GM18499 (cell line): ENCODE data around the gene LOC101059915.
"Not testable (repeated sequence)": the region's sequence is repeated elsewhere in the genome, so short reads cannot be mapped to it uniquely, and the experiment has no call there.

Source experiments
- ATAC-seq: cut with Tn5 transposase; IDR thresholded peaks from one replicate; pipeline ENCODE4 v1.9.1; 2021; ENCODE audit warnings: moderate number of reproducible peaks; ENCODE audit not compliant: insufficient read depth, unreplicated experiment

LOC101059915 gene

DNA sequence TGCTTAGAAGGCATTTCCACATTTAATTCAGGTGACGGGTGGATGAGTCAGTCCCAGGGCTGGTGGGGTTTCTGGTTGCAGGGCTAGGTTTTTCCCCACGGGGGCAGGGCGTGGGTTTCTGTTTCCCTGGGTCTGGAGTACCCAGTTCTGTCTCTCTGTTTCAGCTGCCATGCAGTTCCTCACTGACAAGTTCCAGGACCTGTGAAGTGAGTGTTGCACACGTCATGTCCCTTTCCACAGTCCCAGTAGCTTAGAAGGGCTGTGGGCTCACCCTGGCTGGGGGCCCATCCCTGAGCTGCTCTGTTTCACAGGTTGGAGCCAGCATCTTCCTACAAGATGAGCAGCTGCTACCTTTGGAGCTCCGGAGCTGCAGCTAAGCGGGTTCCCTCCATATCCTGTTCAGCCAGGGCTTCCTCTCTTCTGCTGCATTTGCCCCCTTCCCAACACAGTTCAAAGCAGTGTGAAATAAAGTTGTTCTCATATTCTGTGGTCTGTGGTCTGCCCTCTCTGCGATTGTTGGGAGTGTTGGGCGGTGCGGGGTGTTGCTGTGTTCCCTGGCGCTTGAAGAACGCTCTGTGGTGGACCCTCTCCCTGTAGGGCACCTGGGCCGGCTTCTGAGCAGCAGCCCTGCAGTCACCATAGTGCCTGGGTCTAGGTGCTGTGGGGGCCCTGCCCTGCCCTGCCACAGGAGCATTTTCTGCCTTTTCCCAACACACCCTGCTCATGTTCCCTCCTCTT is 3.9 kb downstream of the LOC101059915 start:
- ATAC-seq: no peak

DNA sequence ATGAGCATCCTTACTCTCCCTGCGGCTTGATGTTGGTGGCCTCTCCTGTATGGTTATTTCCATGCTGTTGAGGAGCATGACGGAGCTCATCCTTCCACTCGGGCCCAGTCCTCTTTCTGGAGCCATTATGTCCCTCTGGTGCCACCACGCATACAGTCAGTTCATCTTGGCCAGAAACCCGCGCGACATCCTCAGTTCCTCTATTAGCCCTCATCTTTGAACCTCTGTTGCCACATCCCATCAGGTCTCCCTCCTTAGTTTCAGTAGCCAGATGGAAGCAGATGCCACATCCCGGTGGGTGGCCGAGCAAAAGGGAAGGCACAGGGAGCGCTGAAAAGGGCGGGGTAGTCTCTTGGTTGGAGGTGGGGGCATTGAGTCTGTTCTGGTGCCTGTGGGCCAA is 4.6 kb downstream of the LOC101059915 start:
- ATAC-seq: no peak

DNA sequence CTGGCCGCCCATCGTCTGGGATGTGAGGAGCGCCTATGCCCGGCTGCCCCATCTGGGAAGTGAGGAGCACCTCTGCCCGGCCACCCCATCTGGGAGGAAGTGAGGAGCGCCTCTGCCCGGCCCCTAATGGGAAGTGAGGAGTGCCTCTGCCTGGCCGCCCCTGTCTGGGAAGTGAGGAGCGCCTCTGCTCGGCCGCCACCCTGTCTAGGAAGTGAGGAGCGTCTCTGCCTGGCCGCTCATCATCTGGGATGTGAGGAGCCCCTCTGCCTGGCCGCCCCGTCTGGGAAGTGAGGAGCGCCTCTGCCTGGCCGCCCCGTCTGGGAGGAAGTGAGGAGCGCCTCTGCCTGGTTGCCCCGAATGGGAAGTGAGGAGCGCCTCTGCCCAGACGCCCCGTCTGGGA is 8.3 kb downstream of the LOC101059915 start:
- not testable (repeated sequence) for ATAC-seq

DNA sequence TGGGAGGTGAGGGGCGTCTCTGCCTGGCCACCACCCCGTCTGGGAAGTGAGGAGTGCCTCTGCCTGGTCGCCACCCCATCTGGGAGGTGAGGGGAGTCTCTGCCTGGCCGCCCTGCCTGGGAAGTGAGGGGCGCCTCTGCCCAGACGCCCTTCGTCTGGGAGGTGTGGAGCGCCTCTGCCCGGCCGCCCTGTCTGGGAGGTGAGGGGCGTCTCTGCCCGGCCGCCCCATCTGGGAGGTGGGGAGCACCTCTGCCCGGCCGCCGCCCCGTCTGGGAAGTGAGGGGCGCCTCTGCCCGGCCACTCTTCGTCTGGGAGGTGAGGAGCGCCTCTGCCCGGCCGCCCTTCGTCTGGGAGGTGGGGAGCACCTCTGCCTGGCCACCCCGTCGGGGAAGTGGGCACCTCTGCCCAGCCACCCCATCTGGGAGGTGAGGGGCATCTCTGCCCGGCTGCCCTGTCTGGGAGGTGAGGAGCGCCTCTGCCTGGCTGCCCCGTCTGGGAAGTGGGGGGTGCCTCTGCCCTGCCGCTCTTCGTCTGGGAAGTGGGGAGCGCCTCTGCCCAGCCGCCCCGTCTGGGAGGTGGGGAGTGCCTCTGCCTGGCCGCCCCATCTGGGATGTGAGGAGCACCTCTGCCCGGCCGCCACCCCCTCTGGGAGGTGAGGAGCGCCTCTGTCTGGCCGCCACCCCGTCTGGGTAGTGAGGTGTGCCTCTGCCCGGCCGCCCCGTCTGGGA is 8.9 kb downstream of the LOC101059915 start:
- not testable (repeated sequence) for ATAC-seq

DNA sequence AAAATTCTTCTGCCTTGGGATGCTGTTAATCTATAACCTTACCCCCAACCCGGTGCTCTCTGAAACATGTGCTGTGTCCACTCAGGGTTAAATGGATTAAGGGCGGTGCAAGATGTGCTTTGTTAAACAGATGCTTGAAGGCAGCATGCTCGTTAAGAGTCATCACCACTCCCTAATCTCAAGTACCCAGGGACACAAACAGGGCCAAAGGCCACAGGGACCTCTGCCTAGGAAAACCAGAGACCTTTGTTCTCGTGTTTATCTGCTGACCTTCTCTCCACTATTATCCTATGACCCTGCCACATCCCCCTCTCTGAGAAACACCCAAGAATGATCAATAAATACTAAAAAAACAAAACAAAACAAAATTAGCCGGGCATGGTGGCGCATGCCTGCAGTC is 9.8 kb downstream of the LOC101059915 start:
- not testable (repeated sequence) for ATAC-seq

DNA sequence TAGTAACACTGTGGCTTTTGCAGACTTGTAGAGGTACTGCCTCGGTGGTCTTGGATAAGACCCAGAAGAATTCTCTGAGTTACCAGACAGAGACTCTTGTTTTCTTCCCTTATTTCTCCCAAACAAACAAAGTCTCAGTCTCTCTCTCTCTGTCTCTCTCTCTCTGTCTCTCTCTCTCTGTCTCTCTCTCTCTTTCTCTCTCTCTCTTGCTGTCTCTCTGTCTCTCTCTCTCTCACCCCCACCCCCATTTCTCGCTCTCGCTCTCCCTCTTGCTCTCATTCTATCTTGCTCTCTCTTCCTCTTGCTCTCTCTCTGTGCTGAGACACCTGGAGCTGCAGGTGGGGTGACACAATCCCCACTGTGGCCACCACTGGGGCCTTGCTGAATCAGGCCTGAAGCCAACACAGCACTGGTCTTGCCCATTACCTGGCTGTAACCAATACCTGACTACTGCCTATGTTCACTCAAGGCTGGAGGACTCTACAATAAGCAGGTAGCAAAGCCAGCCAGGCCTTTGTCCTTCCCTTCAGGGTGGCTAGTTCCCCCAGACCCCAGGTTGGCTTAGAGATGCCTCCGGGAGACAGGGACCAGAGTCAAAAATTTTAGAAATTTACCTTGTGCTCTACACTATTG is 12.3 kb downstream of the LOC101059915 start:
- no peak for ATAC-seq

DNA sequence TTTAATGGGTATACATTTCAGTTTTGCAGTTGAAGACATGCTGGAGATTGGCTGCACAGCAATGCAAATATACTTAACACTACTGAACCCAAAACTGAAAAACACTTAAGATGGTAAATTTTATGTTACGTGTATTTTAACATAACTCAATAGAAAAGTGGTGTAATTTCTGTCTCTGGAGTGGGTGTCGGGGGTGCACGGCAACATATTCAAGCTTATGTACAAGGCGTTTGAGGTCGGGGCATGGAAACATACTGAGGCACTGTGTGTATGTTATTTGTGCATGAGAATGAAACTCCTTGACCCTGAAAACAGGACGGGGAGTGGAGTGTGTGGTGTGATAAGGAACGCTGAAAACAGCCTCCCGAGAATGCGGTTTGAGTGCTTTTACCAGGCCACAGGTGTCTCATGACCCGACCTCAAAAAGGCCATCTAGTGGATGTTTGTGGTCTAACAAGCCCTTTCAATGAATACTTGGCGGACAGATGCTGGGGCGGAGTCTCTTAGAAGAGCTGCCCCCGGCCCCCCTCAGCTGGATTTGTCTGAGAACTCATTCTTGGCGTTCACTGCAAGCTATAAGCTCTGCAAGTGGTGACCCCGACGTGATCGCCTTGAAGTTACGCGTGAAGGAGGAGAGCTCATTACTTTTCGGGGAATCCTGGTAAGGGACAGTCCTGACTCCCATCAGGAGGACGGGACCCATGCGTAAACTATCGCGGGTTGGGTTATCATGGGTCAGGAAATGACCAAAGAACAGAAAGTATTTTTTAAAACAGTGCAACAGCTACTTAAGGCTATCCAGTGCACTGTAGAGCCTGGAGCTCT is 29.5 kb downstream of the LOC101059915 start:
- not testable (repeated sequence) for ATAC-seq

DNA sequence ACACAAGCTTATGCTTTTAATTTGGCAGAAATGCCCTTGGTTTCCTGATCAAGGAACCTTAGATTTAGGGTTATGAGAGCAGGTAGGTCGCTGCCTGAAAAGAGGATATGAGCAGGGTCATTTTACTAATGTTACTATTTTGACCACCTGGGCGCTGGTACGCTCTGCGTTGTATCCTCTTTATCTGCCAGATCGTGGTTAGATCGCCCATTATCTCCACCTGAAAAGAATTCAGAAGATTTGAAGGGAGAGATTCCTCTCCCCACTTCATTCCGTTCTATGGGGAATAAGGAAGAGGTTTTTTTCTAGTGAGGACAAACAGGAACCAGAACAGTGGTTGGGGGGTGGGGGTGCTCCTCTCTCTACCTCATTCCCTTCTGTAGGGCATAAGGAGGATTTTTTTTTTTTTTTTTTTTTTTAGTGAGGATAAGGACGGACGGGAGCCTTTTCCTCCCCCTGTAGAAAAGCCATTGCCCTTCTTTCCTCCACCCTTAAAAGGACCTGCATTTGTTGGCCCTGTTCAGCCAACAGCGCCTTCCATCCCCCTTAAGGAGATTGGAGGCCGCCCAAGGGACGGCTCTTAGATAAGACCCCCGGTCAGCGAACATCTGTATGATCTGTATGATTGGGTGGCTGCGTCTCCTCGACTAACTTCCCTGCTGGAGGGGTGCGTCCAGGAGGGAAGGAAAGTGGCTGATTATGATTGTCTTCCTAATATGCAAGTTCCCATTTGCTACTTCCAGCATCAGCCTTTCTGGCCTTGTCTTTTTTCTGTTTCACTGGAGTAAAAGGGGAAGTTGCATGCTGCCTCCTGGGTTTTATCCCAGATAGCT is 30.3 kb downstream of the LOC101059915 start:
- not testable (repeated sequence) for ATAC-seq

DNA sequence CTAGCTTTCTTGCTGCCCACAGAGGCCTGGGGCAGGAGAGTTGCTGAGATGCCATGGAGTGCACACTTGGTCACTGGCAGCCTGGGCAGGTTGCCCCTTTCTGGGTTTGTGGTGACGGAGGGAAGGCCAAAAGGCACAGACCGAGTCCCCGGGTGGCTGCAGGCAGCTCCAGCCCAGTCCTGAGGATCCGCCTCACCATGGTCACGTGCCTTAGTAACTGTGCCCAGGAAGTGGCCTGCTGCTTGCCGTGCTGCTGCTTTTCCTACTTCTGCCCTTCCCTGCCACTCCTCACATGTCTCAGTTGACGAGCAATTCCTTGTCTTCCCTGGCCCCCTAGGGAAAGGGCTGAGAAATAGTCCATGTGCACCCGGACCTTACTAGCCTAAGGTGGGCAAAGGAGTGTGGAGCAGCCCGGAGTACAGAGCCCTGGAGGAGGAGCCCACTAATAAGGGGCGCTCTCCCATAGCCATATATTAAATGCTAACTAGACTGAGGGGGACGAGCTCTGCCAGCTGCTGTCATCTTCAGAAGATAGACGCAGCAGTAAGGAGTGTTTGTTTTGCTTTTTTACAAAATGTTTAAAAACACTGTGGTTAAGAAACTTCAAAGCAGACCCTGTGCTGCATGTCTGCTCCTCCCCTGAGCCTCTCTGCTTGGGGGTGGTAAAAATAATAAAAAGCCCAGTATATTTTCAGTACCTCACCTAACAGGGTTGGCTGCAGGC is 31.1 kb downstream of the LOC101059915 start:
- not testable (repeated sequence) for ATAC-seq

DNA sequence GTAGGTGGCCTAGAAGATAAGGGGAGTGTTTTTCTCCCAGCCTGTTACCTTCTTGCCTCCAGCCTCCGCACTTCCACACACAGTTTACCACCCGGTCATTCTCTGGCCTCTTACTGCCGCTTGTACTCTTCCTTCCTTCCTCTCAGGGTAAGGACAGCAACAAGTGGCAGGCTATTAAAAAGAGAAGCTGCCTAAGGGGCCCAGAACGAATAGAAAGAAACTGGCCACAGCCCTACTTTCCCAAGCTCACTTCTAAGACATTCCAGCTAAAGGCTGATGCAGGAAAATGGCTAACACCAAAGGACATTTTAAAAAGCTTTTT is 31.6 kb downstream of the LOC101059915 start:
- not testable (repeated sequence) for ATAC-seq

DNA sequence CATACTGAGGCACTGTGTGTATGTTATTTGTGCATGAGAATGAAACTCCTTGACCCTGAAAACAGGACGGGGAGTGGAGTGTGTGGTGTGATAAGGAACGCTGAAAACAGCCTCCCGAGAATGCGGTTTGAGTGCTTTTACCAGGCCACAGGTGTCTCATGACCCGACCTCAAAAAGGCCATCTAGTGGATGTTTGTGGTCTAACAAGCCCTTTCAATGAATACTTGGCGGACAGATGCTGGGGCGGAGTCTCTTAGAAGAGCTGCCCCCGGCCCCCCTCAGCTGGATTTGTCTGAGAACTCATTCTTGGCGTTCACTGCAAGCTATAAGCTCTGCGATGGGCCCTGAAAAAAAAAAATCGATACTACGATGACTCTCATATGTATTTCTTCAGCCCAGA is 35.5 kb downstream of the LOC101059915 start:
- not testable (repeated sequence) for ATAC-seq

DNA sequence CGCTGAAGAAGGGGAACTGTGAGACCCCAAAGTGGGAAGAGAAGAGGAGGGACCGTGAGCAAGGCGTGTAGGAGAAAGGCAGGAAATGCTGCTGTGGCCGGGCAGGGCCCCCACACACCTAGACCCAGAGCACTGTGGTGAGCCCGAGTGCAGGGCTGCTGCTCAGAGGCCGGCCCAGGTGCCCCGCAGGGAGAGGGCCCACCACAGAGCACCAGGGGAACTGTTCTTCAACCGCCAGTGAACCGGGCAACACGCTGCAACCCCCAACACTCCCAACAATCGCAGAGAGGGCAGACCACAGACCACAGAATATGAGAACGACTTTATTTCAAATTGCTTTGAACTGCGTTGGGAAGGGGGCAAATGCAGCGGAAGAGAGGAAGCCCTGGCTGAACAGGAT is 46.7 kb downstream of the LOC101059915 start:
- ATAC-seq: not testable (repeated sequence)

DNA sequence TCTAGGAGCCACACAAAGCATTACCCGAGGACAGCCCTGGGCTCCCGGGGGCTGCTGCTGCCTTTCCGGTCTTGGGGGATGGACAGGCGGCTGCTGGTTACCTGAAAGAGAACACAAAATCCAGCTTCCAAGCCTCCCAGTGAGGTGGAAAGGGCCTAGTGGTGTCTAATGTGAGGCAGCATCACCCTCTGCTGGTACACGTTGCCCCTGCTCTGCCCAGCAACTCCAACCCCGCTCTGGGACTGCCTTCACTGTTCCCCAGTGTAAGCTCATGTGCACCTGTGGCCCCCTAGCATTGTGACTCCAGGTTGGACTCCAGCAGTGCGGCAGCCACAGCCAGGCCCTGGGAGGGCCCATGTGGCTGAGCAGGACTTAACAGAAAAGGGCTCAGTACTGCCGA is 48.2 kb downstream of the LOC101059915 start:
- not testable (repeated sequence) for ATAC-seq

DNA sequence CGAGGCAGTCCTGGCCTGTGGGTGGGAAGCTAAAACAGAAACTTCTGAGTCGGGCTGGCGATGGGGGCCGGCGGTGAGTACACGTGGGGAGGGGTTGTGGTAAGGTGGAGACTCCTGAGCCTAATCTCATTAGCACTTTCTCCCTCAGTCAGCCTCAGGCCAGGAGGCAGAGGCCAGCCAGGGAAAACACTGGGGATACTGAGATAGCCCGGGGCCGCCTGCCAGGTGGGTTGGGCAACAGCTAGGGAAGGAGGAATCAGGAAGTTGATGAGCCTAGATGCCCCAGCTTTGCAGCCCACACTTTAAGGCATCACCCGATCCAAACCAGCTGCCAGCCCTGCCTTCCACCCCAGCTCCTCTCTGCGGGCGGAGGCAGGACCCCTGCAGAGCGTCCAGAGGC is 49.0 kb downstream of the LOC101059915 start:
- not testable (repeated sequence) for ATAC-seq

DNA sequence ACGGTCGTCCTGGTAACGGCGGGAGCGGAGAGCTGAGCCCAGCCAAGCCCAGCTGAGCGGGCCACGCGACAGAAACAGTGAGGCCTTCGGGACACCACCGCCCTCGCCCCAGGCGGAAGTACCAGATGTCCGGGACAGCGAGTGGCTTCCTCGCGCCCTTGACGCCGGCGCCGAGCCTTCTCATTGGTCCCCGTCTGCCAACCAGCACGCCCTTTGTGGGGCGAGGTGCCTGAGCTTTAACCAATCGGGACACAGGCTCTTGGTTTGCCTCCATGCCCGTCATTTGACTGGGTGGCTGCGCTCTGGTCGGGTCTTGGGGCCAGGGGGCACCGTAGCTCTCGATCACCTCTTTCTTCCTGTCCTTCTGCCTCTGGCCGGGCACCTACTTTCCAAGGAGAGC is 50.8 kb downstream of the LOC101059915 start, which contains the start of gene CXorf49:
TSS of gene CXorf49 (minus strand) at position 101 of the 400 bp plus-strand sequence. CDS start 134 bp downstream, outside the sequence.
- not testable (repeated sequence) for ATAC-seq

DNA sequence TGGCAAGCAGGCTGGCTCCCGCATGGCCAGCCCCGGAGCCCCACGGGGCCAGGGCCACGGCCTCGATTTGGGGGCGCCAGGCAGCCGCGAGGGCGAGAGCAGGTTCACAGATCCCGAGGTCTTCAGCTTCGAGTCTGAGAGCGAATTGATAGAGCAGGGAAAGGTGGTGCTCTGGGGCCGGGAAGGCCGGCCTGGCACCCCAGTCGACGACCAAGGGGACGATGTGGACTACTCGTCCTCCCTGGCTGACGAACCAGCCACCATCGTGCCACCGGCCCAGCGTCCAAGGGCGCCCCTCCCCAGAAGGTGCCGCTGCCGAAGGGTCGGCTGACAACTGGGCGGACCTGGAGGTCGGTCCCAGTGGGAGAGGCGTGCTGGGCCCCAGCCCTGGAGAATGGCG is 51.8 kb downstream of the LOC101059915 start:
- not testable (repeated sequence) for ATAC-seq

DNA sequence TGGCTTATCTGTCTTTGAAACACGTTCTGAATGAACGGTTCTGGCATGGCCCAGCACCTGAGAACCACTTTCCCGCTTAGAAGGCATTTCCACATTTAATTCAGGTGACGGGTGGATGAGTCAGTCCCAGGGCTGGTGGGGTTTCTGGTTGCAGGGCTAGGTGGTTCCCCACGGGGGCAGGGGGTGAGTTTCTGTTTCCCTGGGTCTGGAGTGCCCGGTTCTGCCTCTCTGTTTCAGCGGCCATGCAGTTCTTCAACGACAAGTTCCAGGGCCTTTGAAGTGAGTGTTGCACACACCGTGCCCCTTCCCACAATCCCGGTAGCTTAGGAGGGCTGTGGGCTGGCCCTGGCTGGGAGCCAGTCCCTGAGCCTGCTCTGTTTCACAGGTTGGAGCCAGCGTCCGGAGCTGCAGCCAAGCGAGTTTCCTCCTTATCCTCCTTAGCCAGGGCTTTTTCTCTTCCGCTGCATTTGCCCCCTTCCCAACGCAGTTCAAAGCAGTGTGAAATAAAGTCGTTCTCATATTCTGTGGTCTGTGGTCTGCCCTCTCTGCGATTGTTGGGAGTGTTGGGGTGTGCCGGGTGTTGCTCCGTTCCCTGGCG is 53.0 kb downstream of the LOC101059915 start:
- ATAC-seq: not testable (repeated sequence)
